Measurements from ENCODE around the gene CLEC7A. TPM values are rescaled to one million over a fixed set of nuclear protein-coding genes. Genes with fewer than 3 reads are reported as not detected.

Gene CLEC7A
- total RNA-seq, 4 donors from 2014 or later = 2.8 to 14.4 (median 4.7) TPM

DNA sequence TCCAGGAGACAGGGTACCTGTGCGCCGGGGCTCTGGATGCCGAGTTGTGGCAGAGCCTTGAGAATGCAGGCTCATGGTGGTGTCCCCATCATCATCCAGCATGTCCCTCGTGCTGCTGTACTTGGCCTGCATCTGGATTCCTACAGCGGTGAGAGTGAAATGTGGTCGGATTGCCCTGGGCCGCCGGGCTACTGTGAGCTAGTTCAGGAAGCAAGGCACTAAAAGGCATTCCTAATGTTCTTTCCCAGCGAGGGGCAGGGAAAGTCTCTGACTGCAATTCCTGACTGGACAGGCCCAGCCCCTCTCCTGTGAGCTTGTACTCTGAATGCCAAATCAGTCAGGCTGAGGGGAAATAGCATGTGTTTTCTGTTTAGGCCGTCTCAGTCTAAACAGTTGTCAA is 31.2 kb downstream of the CLEC7A start, which contains the start of gene CLEC1A:
TSS of gene CLEC1A (minus strand) at position 195 of the 400 bp plus-strand sequence. CDS start at position 132, 63 bp downstream.
- Histone ChIP-seq H3K4me1 (no peaks in the 10 kb centered on the region), H3K27me3 (no peaks in the 10 kb centered on the region), H3K36me3 (no peaks in the 10 kb centered on the region), H3K4me3 (peak within 1 kb of the TSS in 1 of 2 donors; percentile 3), H3K9me3 (no peaks in the 10 kb centered on the region), H3K27ac (peak within 1 kb of the TSS; percentile 54 to 79)
- TF ChIP-seq POLR2A (IDR thresholded peaks at IDR 0.05) = peak; percentile 47 to 79
- TF ChIP-seq, protein P1, sequence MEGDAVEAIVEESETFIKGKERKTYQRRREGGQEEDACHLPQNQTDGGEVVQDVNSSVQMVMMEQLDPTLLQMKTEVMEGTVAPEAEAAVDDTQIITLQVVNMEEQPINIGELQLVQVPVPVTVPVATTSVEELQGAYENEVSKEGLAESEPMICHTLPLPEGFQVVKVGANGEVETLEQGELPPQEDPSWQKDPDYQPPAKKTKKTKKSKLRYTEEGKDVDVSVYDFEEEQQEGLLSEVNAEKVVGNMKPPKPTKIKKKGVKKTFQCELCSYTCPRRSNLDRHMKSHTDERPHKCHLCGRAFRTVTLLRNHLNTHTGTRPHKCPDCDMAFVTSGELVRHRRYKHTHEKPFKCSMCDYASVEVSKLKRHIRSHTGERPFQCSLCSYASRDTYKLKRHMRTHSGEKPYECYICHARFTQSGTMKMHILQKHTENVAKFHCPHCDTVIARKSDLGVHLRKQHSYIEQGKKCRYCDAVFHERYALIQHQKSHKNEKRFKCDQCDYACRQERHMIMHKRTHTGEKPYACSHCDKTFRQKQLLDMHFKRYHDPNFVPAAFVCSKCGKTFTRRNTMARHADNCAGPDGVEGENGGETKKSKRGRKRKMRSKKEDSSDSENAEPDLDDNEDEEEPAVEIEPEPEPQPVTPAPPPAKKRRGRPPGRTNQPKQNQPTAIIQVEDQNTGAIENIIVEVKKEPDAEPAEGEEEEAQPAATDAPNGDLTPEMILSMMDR (IDR thresholded peaks at IDR 0.05) = no peak
- intact Hi-C loops (cut with DNase I; ENCODE audit: low total_unique reads) = no loop called here
- DNase-seq = peak; percentile 15 to 63

GRCh38 chr12:10097521-10097920 is 32.5 kb downstream of the CLEC7A start:
- Histone ChIP-seq H3K4me1 (no peaks in the 10 kb centered on the region), H3K36me3 (no peaks in the 10 kb centered on the region), H3K27ac (peak overlapping the region; percentile 40 to 79), H3K9me3 (no peaks in the 10 kb centered on the region), H3K4me3 (no peak overlapping the region), H3K27me3 (no peaks in the 10 kb centered on the region)
- no peak for DNase-seq
- TF ChIP-seq POLR2A (IDR thresholded peaks at IDR 0.05) = peak in 1 of 2 donors; percentile 65
- TF ChIP-seq, protein P1 (IDR thresholded peaks at IDR 0.05) = no peak
- intact Hi-C loops (cut with DNase I; ENCODE audit: low total_unique reads) = no loop called here

GRCh38 chr12:10095971-10096370 is 34.0 kb downstream of the CLEC7A start:
- Histone ChIP-seq H3K36me3 (no peaks in the 10 kb centered on the region), H3K4me3 (no peak overlapping the region), H3K27me3 (no peaks in the 10 kb centered on the region), H3K4me1 (no peaks in the 10 kb centered on the region), H3K9me3 (no peaks in the 10 kb centered on the region), H3K27ac (peak overlapping the region; percentile 40 to 79)
- DNase-seq = no peak
- intact Hi-C loops (cut with DNase I; ENCODE audit: low total_unique reads) = no loop called here
- no peak for TF ChIP-seq POLR2A (IDR thresholded peaks at IDR 0.05)
- TF ChIP-seq, protein P1 (IDR thresholded peaks at IDR 0.05) = no peak

DNA sequence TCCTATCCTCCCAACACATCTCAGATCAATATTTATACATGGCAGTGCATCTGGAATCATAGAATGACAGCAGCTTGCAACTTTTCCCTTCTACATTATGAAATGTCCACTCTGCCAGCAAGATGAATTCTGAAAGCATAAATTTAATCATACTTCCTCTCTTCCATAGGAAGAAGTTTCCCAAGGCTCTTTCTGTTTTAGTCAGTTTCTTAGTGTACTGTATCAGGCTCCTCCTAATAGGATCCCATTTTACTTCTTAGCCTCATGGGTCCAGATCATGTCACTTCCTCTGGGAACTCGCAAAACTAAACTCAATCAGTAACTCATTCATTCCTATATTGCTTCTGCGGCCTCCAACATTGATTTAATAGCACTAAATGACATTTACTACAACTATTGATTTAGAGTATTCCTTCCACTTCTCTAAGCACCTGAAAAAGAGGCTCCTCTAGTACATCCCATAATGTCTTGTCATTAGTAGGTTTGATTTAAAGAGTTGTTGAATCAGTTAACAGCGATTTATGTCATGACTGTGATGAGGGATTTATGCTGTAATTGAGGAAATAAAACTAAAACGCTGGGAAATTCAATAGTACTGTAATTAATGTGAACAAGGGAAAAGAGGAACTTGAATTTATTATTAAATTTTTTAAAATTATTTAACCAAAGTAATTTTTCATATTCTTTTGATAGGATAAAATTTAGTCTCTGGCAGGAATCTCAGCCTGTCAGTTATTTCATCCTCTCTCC is 35.2 kb downstream of the CLEC7A start:
- H3K27ac ChIP-seq = peak overlapping the region; percentile 24 to 79
- TF ChIP-seq, protein P1 (IDR thresholded peaks at IDR 0.05) = no peak
- no peak for TF ChIP-seq POLR2A (IDR thresholded peaks at IDR 0.05)
- intact Hi-C loops (cut with DNase I; ENCODE audit: low total_unique reads) = no loop called here

More for the DNA sequence above, 35.2 kb downstream of the CLEC7A start:
- Histone ChIP-seq H3K27me3 (no peaks in the 10 kb centered on the region), H3K36me3 (no peaks in the 10 kb centered on the region), H3K9me3 (no peaks in the 10 kb centered on the region), H3K4me1 (no peaks in the 10 kb centered on the region), H3K4me3 (no peak overlapping the region)
- no peak for DNase-seq

Measured in uterus (tissue), 4 donors.